ENCODE data around the gene MAST4. TPM values are rescaled to one million over a fixed set of nuclear protein-coding genes. Genes with fewer than 3 reads are reported as not detected.

MAST4 gene
- total RNA-seq, 1 donor from 2014 or later, result 55.2 TPM

- no peak overlapping the region for H3K27ac ChIP-seq
- intact Hi-C loops (cut with DNase I), result no loop called here
- DNase-seq (ENCODE audit: low spot score in 2 of 2), result no peak
- H3K4me3 ChIP-seq, result no peak overlapping the region
- no peaks in the 10 kb centered on the region for H3K9me3 ChIP-seq
- TF ChIP-seq CTCF (IDR thresholded peaks at IDR 0.05), result no peak
- no peaks in the 10 kb centered on the region for H3K27me3 ChIP-seq
- no peaks in the 10 kb centered on the region for H3K36me3 ChIP-seq
- no peaks in the 10 kb centered on the region for H3K4me1 ChIP-seq
Measured at GRCh38 chr5:66856041-66856805, 260.0 kb downstream of the MAST4 start.

GRCh38 chr5:66859526-66859925, 263.3 kb downstream of the MAST4 start:
- H3K9me3 ChIP-seq, result no peaks in the 10 kb centered on the region
- H3K27me3 ChIP-seq, result no peaks in the 10 kb centered on the region
- H3K4me3 ChIP-seq, result no peak overlapping the region
- no peak for DNase-seq (ENCODE audit: low spot score in 2 of 2)
- H3K36me3 ChIP-seq, result no peaks in the 10 kb centered on the region
- TF ChIP-seq CTCF (IDR thresholded peaks at IDR 0.05), result no peak
- H3K27ac ChIP-seq, result no peak overlapping the region
- H3K4me1 ChIP-seq, result no peaks in the 10 kb centered on the region
- intact Hi-C loops (cut with DNase I), result no loop called here

- intact Hi-C loops (cut with DNase I), result no loop called here
- TF ChIP-seq CTCF (IDR thresholded peaks at IDR 0.05), result no peak
Measured at GRCh38 chr5:66860199-66860975, 264.2 kb downstream of the MAST4 start.

GRCh38 chr5:66861402-66861801, 265.2 kb downstream of the MAST4 start:
- H3K9me3 ChIP-seq, result no peaks in the 10 kb centered on the region
- TF ChIP-seq CTCF (IDR thresholded peaks at IDR 0.05), result no peak
- H3K4me3 ChIP-seq, result no peak overlapping the region
- intact Hi-C loops (cut with DNase I), result no loop called here
- no peak overlapping the region for H3K27ac ChIP-seq
- no peaks in the 10 kb centered on the region for H3K36me3 ChIP-seq
- no peak for DNase-seq (ENCODE audit: low spot score in 2 of 2)
- H3K27me3 ChIP-seq, result no peaks in the 10 kb centered on the region
- H3K4me1 ChIP-seq, result no peaks in the 10 kb centered on the region

More at GRCh38 chr5:66860199-66860975, 264.2 kb downstream of the MAST4 start:
- Histone ChIP-seq H3K4me3 (no peak overlapping the region), H3K9me3 (no peaks in the 10 kb centered on the region), H3K27me3 (no peaks in the 10 kb centered on the region), H3K36me3 (no peaks in the 10 kb centered on the region), H3K4me1 (no peaks in the 10 kb centered on the region), H3K27ac (no peak overlapping the region)
- DNase-seq (ENCODE audit: low spot score in 2 of 2), result no peak

- no peak for TF ChIP-seq CTCF (IDR thresholded peaks at IDR 0.05)
- no peaks in the 10 kb centered on the region for H3K27me3 ChIP-seq
- no peaks in the 10 kb centered on the region for H3K36me3 ChIP-seq
- H3K27ac ChIP-seq, result no peak overlapping the region
- H3K9me3 ChIP-seq, result no peaks in the 10 kb centered on the region
- no peak overlapping the region for H3K4me3 ChIP-seq
- no peak for DNase-seq (ENCODE audit: low spot score in 2 of 2)
- H3K4me1 ChIP-seq, result no peaks in the 10 kb centered on the region
- intact Hi-C loops (cut with DNase I), result no loop called here
Measured at GRCh38 chr5:66862020-66862419, 265.8 kb downstream of the MAST4 start.
